GM12892 (cell line): ENCODE measurements around the gene NSMCE1.

ENCODE experiments used
- POLR2A ChIP-seq: IDR thresholded peaks from 2 replicates; pipeline ENCODE4 v1.6.1; 2011; ENCODE audit warnings: low read depth, low read length, control low read depth
- POLR2AphosphoS5 ChIP-seq: IDR thresholded peaks from 2 replicates; pipeline ENCODE4 v1.6.1; 2011; ENCODE audit warnings: low read depth, low read length, control low read depth

DNA sequence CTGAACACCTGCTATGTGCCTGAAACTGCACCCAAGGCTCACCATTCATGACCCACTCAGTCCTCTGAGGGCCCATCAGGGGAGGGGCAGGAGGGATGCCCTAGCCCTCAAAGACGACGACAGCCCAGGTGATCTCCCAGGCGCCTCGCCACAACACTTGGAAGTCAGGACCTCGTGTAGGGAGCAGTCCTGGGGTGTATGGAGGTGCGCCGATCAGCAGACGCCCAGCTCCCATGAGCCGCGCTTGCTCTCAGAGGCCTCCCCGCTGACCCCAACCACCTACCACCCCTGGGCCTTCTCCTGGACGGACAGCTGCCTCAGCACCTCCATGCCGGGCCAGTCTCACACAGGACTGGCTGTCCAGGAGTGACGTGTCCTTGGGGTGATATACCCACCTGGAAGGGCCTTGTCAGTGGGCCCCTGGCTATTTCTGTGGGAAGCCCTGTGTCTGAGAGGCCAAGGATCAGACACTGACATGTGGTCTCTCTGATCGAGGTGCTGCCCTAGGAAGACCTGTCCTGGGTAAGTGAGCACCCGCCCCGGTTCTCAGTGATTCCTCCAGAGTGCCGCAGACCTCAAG lies 38.6 kb downstream of the NSMCE1 start:
- TF ChIP-seq POLR2A (no peak), POLR2AphosphoS5 (no peak)
